Suppressor macrophage treated with lipopolysaccharide for 4 hours (primary cell): ENCODE results near the gene RAB44.
A peak's percentile ranks its signal among the peaks of the same experiment; 100 is the strongest.

Experiments
- DNase-seq: peaks from one replicate; pipeline ENCODE4 v3.0.0-alpha.2; 2020

The RAB44 gene

GRCh38 chr6:36670271-36670670, 27.4 kb upstream of the RAB44 start:
- DNase-seq: no peak

- no peak for DNase-seq
Observed at GRCh38 chr6:36671687-36672375, 25.8 kb upstream of the RAB44 start.

- no peak for DNase-seq
Observed at GRCh38 chr6:36673882-36674281, 23.7 kb upstream of the RAB44 start.

GRCh38 chr6:36674942-36675341, 22.7 kb upstream of the RAB44 start:
- DNase-seq: no peak

- DNase-seq: peak; percentile 68
Observed at GRCh38 chr6:36676141-36677058, 21.2 kb upstream of the RAB44 start.

GRCh38 chr6:36677059-36677749, 20.4 kb upstream of the RAB44 start:
- no peak for DNase-seq

- DNase-seq: no peak
Observed at GRCh38 chr6:36677753-36678487, 19.7 kb upstream of the RAB44 start.

- peak; percentile 99 for DNase-seq
Observed at GRCh38 chr6:36678488-36679042, 19.1 kb upstream of the RAB44 start, which contains the start of gene CDKN1A. TSS of gene CDKN1A (plus strand) at chr6:36678714. CDS start at chr6:36684102, 5,388 bp downstream.

- DNase-seq: peak; percentile 67
Observed at GRCh38 chr6:36679043-36679833, 18.4 kb upstream of the RAB44 start.

GRCh38 chr6:36682328-36683144, 15.1 kb upstream of the RAB44 start:
- peak; percentile 73 for DNase-seq

GRCh38 chr6:36683145-36683655, 14.4 kb upstream of the RAB44 start:
- DNase-seq: no peak

GRCh38 chr6:36683656-36684446, 13.8 kb upstream of the RAB44 start:
- DNase-seq: no peak

- DNase-seq: no peak
Observed at GRCh38 chr6:36684447-36684812, 13.2 kb upstream of the RAB44 start.

- DNase-seq: no peak
Observed at GRCh38 chr6:36685166-36685924, 12.3 kb upstream of the RAB44 start.

GRCh38 chr6:36685926-36686667, 11.5 kb upstream of the RAB44 start:
- peak; percentile 65 for DNase-seq

GRCh38 chr6:36686668-36687513, 10.7 kb upstream of the RAB44 start:
- DNase-seq: no peak
